GM23248 (cell line): ENCODE measurements around the gene RHBDF1. TPM values are rescaled to one million over a fixed set of nuclear protein-coding genes. Genes with fewer than 3 reads are reported as not detected.

ENCODE experiments used
- DNase-seq: peaks from one replicate; pipeline ENCODE4 v3.0.0-alpha.2; 2015
- H2AFZ ChIP-seq: fragments of 200-600 bp; sonication (generic); 2 replicates; pipeline ENCODE4 v1.6.1; 2016; ENCODE audit warnings: antibody characterized with exemption
- H3F3A ChIP-seq: fragments of 200-600 bp; sonication (generic); 2 replicates; pipeline ENCODE4 v1.6.1; 2016; ENCODE audit warnings: mild to moderate bottlenecking, antibody characterized with exemption, mixed run types; ENCODE audit not compliant: insufficient read depth
- H3K27ac ChIP-seq: fragments of 200-600 bp; sonication (generic); 2 replicates; pipeline ENCODE4 v1.5.1; 2016; ENCODE audit warnings: mild to moderate bottlenecking
- H3K27me3 ChIP-seq: fragments of 200-600 bp; sonication (generic); replicated peaks from 2 replicates; pipeline ENCODE4 v1.6.1; 2016; ENCODE audit warnings: mild to moderate bottlenecking; ENCODE audit not compliant: insufficient read depth
- H3K36me3 ChIP-seq: fragments of 200-600 bp; sonication (generic); 2 replicates; pipeline ENCODE4 v1.6.1; 2016; ENCODE audit warnings: low read depth, mild to moderate bottlenecking
- H3K4me1 ChIP-seq: fragments of 200-600 bp; sonication (generic); 2 replicates; pipeline ENCODE4 v1.6.1; 2016; ENCODE audit warnings: mild to moderate bottlenecking; ENCODE audit not compliant: insufficient read depth
- H3K4me2 ChIP-seq: fragments of 200-600 bp; sonication (generic); one replicate; pipeline ENCODE4 v1.6.1; 2016; ENCODE audit warnings: mild to moderate bottlenecking; ENCODE audit not compliant: unreplicated experiment
- H3K4me3 ChIP-seq: fragments of 200-600 bp; sonication (generic); 2 replicates; pipeline ENCODE4 v1.5.1; 2016; ENCODE audit warnings: mild to moderate bottlenecking
- H3K79me2 ChIP-seq: fragments of 200-600 bp; sonication (generic); 2 replicates; pipeline ENCODE4 v1.6.1; 2016; ENCODE audit warnings: mild to moderate bottlenecking; ENCODE audit not compliant: insufficient read depth
- H3K9ac ChIP-seq: fragments of 200-600 bp; sonication (generic); 2 replicates; pipeline ENCODE4 v1.6.1; 2016; ENCODE audit warnings: mild to moderate bottlenecking
- H3K9me2 ChIP-seq: fragments of 200-600 bp; sonication (generic); 2 replicates; pipeline ENCODE4 v1.6.1; 2016; ENCODE audit warnings: mixed run types, mild to moderate bottlenecking, moderate library complexity; ENCODE audit not compliant: insufficient read depth
- H3K9me3 ChIP-seq: fragments of 200-600 bp; sonication (generic); one replicate; pipeline ENCODE4 v1.6.1; 2017; ENCODE audit warnings: low read depth
- H4K20me1 ChIP-seq: fragments of 200-600 bp; sonication (generic); 2 replicates; pipeline ENCODE4 v1.6.0; 2016; ENCODE audit not compliant: insufficient read depth
- EZH2 ChIP-seq: fragments of 200-600 bp; sonication (generic); IDR thresholded peaks from 2 replicates; pipeline ENCODE4 v1.6.1; 2018; ENCODE audit warnings: antibody characterized with exemption, mild to moderate bottlenecking; ENCODE audit not compliant: insufficient read depth, poor library complexity, severe bottlenecking
- EZH2phosphoT487 ChIP-seq: fragments of 200-600 bp; sonication (generic); IDR thresholded peaks from 2 replicates; pipeline ENCODE4 v1.6.1; 2018; ENCODE audit warnings: antibody characterized with exemption, moderate library complexity, mild to moderate bottlenecking, low read depth; ENCODE audit not compliant: insufficient read depth
- WGBS, 2 experiments: methylation state at CpG; one replicate each; pipeline ENCODE4 v1.1.6; 2015 to 2017; ENCODE audit warnings: low lambda C conversion rate in 2 of 2, low coverage in 1 of 2; ENCODE audit errors: missing lambda C conversion rate in 2 of 2; 5-methylcytosine and 5-hydroxymethylcytosine counted together
- in situ Hi-C: fragments of 300-500 bp; cut with MboI; formaldehyde crosslinking; loops from 2 replicates; pipeline ENCODE4 v1.15.0; 2020
- polyA plus RNA-seq: library from polyadenylated mRNA; unstranded; fragments of >200 nt; fragmentation: Nextera tagmentation; extraction: Ambion mirVana; gene quantifications from 2 replicates; pipeline ENCODE4 v1.2.1, GENCODE V29; 2016
- total RNA-seq: library from RNA; depleted of rRNA; stranded (reverse); fragments of >200 nt; shearing (Covaris generic); gene quantifications from 2 replicates; pipeline ENCODE4 v1.2.3, GENCODE V29; 2014

RHBDF1 gene
- total and polyA plus RNA-seq, 2 experiments from 2014 or later: 61.7 to 62.6 TPM

DNA sequence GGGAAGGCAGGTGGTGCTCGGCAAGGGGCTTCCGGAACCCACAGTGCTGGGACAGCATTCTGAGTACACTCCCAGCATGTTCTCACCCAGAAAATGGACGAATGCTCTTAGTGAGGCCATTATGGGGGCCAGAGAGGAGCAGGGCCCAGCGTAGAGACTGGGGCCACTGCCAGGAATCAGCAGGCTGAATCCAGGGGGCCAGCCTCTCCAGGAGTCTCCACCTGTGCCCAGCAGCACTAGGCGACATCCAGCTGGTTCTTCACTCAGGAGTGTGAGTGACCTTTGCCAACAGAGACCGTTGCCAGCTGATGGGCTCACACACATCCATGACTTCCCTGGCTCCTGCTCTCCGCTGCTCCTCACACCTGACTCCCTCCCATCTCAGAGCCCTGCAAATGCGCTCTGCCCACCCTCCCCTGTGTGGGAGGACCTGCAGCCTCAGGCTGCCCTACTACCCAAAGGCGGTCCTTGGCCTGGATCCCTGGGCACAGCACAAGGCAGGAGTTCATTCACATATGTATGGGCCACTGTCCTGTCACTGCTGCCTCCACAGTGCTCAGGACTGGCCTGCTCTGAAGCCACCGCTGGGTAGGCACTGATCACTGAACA, 5.1 kb downstream of the RHBDF1 start:
- no peak overlapping the region for H3K27ac ChIP-seq
- no peak for TF ChIP-seq EZH2phosphoT487
- TF ChIP-seq EZH2: no peak
- H3K9me3 ChIP-seq: no peaks in the 10 kb centered on the region
- peaks cover 24% of the 10 kb centered on the region for H3K4me1 ChIP-seq
- H4K20me1 ChIP-seq: peaks cover 4% of the 10 kb centered on the region; the same call in 1 of the 2 replicates
- DNase-seq: no peak
- H3K36me3 ChIP-seq: peaks cover 2% of the 10 kb centered on the region; the same call in 1 of the 2 replicates
- in situ Hi-C loops: no loop called here
- no peak overlapping the region for H3K4me2 ChIP-seq
- H2AFZ ChIP-seq: no peak overlapping the region
- no peak overlapping the region for H3K9ac ChIP-seq
- 79 to 83% methylated on average over 10 of the region's 10 CpGs for WGBS, 2 experiments
- H3K27me3 ChIP-seq: no peaks in the 10 kb centered on the region
- H3K79me2 ChIP-seq: peaks cover 69% of the 10 kb centered on the region
- H3F3A ChIP-seq: no peaks in the 10 kb centered on the region
- no peaks in the 10 kb centered on the region for H3K9me2 ChIP-seq
- no peak overlapping the region for H3K4me3 ChIP-seq

DNA sequence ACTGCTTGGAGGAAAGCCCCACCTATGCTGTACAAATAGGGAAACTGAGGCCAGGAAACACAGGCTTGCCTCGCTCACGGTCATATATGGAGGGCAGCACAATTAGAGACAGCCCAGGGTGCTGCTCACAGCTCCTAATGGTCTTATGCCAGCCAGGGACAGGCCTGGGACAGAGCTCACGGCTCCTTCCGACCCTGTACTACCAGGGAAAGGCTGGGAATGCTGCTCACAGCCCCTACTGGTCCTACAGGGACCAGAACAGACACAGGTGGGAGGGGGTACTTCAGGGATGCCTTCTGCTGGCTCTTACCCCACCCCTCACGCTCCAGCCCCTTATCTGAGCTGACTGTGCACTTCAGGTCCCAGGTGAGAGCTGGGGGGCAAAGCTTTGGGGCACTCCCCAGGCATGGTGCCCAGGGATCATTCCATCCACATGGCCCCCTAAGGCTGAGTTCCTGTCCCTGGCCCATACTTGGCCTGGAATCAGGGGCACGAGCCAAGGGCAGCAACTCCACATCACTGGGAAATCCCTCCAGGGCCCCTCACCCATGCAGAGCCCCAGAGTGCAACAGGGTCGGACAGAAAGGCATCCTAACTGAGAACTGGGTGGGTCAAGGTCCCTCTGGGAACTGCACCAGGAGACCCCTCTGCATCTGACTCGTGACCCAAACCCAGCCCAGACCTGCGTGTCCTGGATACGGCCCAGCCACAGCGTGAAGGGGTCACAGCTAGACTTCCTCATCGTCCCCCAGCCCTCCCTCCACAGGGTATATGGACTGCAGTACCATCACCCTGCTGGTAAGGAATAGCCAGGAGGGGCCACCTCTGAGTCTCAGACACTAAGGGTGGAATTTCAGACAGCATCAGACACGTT, 5.9 kb downstream of the RHBDF1 start:
- Histone ChIP-seq H3K9me2 (no peaks in the 10 kb centered on the region), H3K27me3 (no peaks in the 10 kb centered on the region), H2AFZ (no peak overlapping the region), H3K9ac (no peak overlapping the region), H3K36me3 (peaks cover 2% of the 10 kb centered on the region; the same call in 1 of the 2 replicates), H3K79me2 (peaks cover 67% of the 10 kb centered on the region), H4K20me1 (peaks cover 4% of the 10 kb centered on the region; the same call in 1 of the 2 replicates), H3K4me2 (no peak overlapping the region), H3K27ac (no peak overlapping the region), H3K9me3 (no peaks in the 10 kb centered on the region), H3K4me1 (peaks cover 24% of the 10 kb centered on the region), H3K4me3 (no peak overlapping the region), H3F3A (no peaks in the 10 kb centered on the region)
- 79 to 81% methylated on average over 12 to 13 of the region's 13 CpGs for WGBS, 2 experiments
- no peak for DNase-seq
- TF ChIP-seq EZH2: no peak
- TF ChIP-seq EZH2phosphoT487: no peak
- in situ Hi-C loops: no loop called here

DNA sequence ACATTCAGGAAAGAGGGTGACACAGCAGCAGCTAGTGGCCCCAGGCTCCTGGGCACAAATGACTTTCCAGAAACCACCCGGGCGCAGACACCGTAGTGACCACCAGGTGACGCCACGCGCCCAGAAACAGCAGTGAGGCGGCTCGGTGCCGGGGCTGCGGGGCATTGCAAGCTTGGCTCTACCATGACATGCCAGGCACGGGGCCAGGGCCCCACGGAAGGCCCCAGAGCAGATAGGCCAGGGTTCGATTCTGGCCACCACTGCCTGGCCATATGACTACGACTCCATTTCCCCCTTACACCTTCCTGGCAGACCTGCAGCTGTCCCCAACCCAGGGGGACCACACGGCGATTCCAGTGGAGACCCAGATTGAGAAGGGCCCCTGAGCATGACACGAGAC, 6.7 kb downstream of the RHBDF1 start:
- no peaks in the 10 kb centered on the region for H3F3A ChIP-seq
- in situ Hi-C loops: no loop called here
- no peak overlapping the region for H3K9ac ChIP-seq
- no peak overlapping the region for H3K27ac ChIP-seq
- DNase-seq: peak; percentile 88
- no peak overlapping the region for H3K4me2 ChIP-seq
- H3K4me1 ChIP-seq: peaks cover 19% of the 10 kb centered on the region
- peaks cover 59% of the 10 kb centered on the region for H3K79me2 ChIP-seq
- no peaks in the 10 kb centered on the region for H3K9me3 ChIP-seq
- H4K20me1 ChIP-seq: peaks cover 4% of the 10 kb centered on the region; the same call in 1 of the 2 replicates
- no peak overlapping the region for H3K4me3 ChIP-seq
- peaks cover 2% of the 10 kb centered on the region; the same call in 1 of the 2 replicates for H3K36me3 ChIP-seq
- 25 to 35% methylated on average over 16 to 17 of the region's 17 CpGs for WGBS, 2 experiments
- no peak for TF ChIP-seq EZH2phosphoT487
- TF ChIP-seq EZH2: no peak
- H3K27me3 ChIP-seq: no peaks in the 10 kb centered on the region
- H2AFZ ChIP-seq: no peak overlapping the region
- no peaks in the 10 kb centered on the region for H3K9me2 ChIP-seq

DNA sequence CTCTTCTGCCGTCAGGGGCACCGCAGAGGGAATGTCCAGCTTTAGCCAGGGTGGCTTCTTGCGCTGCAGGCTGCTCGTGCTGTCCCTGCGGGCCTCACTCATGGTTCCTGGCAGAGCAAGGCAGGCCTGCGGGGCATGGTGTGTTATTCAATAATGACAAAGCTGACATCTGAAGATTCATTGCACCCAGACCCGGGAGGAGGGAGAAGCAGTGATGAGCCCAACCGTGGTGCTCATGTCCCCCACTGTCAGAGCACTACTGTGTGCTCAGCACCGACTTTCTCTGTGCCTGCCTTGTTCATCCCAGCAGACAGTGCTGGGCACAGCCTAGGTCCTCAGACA, 7.5 kb downstream of the RHBDF1 start:
- no peak for TF ChIP-seq EZH2phosphoT487
- TF ChIP-seq EZH2: no peak

More for the DNA sequence above, 7.5 kb downstream of the RHBDF1 start:
- Histone ChIP-seq H4K20me1 (peaks cover 4% of the 10 kb centered on the region; the same call in 1 of the 2 replicates), H3K36me3 (peaks cover 2% of the 10 kb centered on the region; the same call in 1 of the 2 replicates), H3K9me2 (no peaks in the 10 kb centered on the region), H3K27ac (no peak overlapping the region), H3K27me3 (no peaks in the 10 kb centered on the region), H3K4me1 (peaks cover 12% of the 10 kb centered on the region), H3K9me3 (no peaks in the 10 kb centered on the region), H3K9ac (no peak overlapping the region), H3K4me3 (no peak overlapping the region), H3K4me2 (no peak overlapping the region), H3F3A (no peaks in the 10 kb centered on the region), H3K79me2 (peaks cover 51% of the 10 kb centered on the region), H2AFZ (no peak overlapping the region)
- WGBS, 2 experiments: 73 to 80% methylated on average over 9 of the region's 9 CpGs
- DNase-seq: no peak
- in situ Hi-C loops: no loop called here
